Astrocyte of the hippocampus (primary cell): Measurements from ENCODE around the gene AP4M1.
"Not testable (repeated sequence)": the region's sequence is repeated elsewhere in the genome, so short reads cannot be mapped to it uniquely, and the experiment has no call there.

ENCODE experiments used
- DNase-seq: peaks from one replicate; pipeline ENCODE4 v3.0.0; 2011; ENCODE audit warnings: low read depth, low spot score

AP4M1 gene

GRCh38 chr7:100130608-100131453 is 29.4 kb downstream of the AP4M1 start:
- peak; percentile 84 for DNase-seq

GRCh38 chr7:100132126-100132525 is 30.7 kb downstream of the AP4M1 start:
- DNase-seq: no peak

GRCh38 chr7:100132697-100133151 is 31.3 kb downstream of the AP4M1 start:
- peak; percentile 80 for DNase-seq

- no peak for DNase-seq
Measured at GRCh38 chr7:100137851-100138760, 36.7 kb downstream of the AP4M1 start.

- no peak for DNase-seq
Measured at GRCh38 chr7:100141555-100141949, 40.1 kb downstream of the AP4M1 start.

- no peak for DNase-seq
Measured at GRCh38 chr7:100142461-100142860, 41.0 kb downstream of the AP4M1 start.

GRCh38 chr7:100146350-100146749 is 44.9 kb downstream of the AP4M1 start:
- DNase-seq: not testable (repeated sequence)

GRCh38 chr7:100147278-100147677 is 45.8 kb downstream of the AP4M1 start:
- DNase-seq: no peak

- no peak for DNase-seq
Measured at GRCh38 chr7:100148225-100148558, 46.7 kb downstream of the AP4M1 start.

- peak; percentile 100 for DNase-seq
Measured at GRCh38 chr7:100148559-100149328, 47.3 kb downstream of the AP4M1 start, which contains the start of gene LAMTOR4. TSS of gene LAMTOR4 (plus strand) at chr7:100148918. CDS start at chr7:100148973, 55 bp downstream.

- no peak for DNase-seq
Measured at GRCh38 chr7:100152404-100152803, 51.0 kb downstream of the AP4M1 start.

GRCh38 chr7:100152937-100153666 is 51.7 kb downstream of the AP4M1 start:
- no peak for DNase-seq

GRCh38 chr7:100153708-100154535 is 52.5 kb downstream of the AP4M1 start:
- no peak for DNase-seq

- no peak for DNase-seq
Measured at GRCh38 chr7:100154651-100155491, 53.4 kb downstream of the AP4M1 start.

GRCh38 chr7:100155553-100156317 is 54.3 kb downstream of the AP4M1 start:
- no peak for DNase-seq

- peak; percentile 16 for DNase-seq
Measured at GRCh38 chr7:100156331-100157068, 55.1 kb downstream of the AP4M1 start.

GRCh38 chr7:100157069-100157333 is 55.6 kb downstream of the AP4M1 start:
- DNase-seq: no peak
